ENCODE results near the gene CCDC142.

Gene CCDC142

GRCh38 chr2:74524005-74524404 lies 41.2 kb upstream of the CCDC142 start:
- Histone ChIP-seq H3K36me3 (ENCODE audit: insufficient read depth, low read length) (peaks cover 10% of the 10 kb centered on the region), H3K9me3 (ENCODE audit: control insufficient read depth, insufficient read depth, low read length) (no peaks in the 10 kb centered on the region), H3K4me1 (ENCODE audit: insufficient read depth, low read length) (peaks cover 16% of the 10 kb centered on the region), H3K9ac (ENCODE audit: low read depth, low read length) (no peak overlapping the region)

GRCh38 chr2:74522516-74522915 lies 39.7 kb upstream of the CCDC142 start:
- Histone ChIP-seq H3K9me3 (ENCODE audit: control insufficient read depth, insufficient read depth, low read length) (no peaks in the 10 kb centered on the region), H3K4me1 (ENCODE audit: insufficient read depth, low read length) (peaks cover 7% of the 10 kb centered on the region; the same call in 1 of the 2 replicates), H3K36me3 (ENCODE audit: insufficient read depth, low read length) (peaks cover 5% of the 10 kb centered on the region; the same call in 1 of the 2 replicates), H3K9ac (ENCODE audit: low read depth, low read length) (no peak overlapping the region)

GRCh38 chr2:74516650-74517049 lies 33.9 kb upstream of the CCDC142 start:
- H3K9me3 ChIP-seq (ENCODE audit: control insufficient read depth, insufficient read depth, low read length) = peaks cover 6% of the 10 kb centered on the region; the same call in 1 of the 2 replicates
- no peaks in the 10 kb centered on the region for H3K36me3 ChIP-seq (ENCODE audit: insufficient read depth, low read length)
- H3K4me1 ChIP-seq (ENCODE audit: insufficient read depth, low read length) = no peaks in the 10 kb centered on the region; the same call in 1 of the 2 replicates
- H3K9ac ChIP-seq (ENCODE audit: low read depth, low read length) = no peak overlapping the region

GRCh38 chr2:74515981-74516633 lies 33.3 kb upstream of the CCDC142 start:
- peak overlapping the region; percentile 37; the same call in 1 of the 2 replicates for H3K9ac ChIP-seq (ENCODE audit: low read depth, low read length)
- no peaks in the 10 kb centered on the region; the same call in 1 of the 2 replicates for H3K4me1 ChIP-seq (ENCODE audit: insufficient read depth, low read length)
- peaks cover 6% of the 10 kb centered on the region; the same call in 1 of the 2 replicates for H3K9me3 ChIP-seq (ENCODE audit: control insufficient read depth, insufficient read depth, low read length)
- no peaks in the 10 kb centered on the region for H3K36me3 ChIP-seq (ENCODE audit: insufficient read depth, low read length)

GRCh38 chr2:74515271-74515980 lies 32.6 kb upstream of the CCDC142 start:
- peak overlapping the region; percentile 37; the same call in 1 of the 2 replicates for H3K9ac ChIP-seq (ENCODE audit: low read depth, low read length)
- peaks cover 6% of the 10 kb centered on the region; the same call in 1 of the 2 replicates for H3K9me3 ChIP-seq (ENCODE audit: control insufficient read depth, insufficient read depth, low read length)
- H3K36me3 ChIP-seq (ENCODE audit: insufficient read depth, low read length) = no peaks in the 10 kb centered on the region
- no peaks in the 10 kb centered on the region; the same call in 1 of the 2 replicates for H3K4me1 ChIP-seq (ENCODE audit: insufficient read depth, low read length)

GRCh38 chr2:74514368-74515270 lies 31.8 kb upstream of the CCDC142 start, which contains the start of gene TLX2:
Gene TLX2 (plus strand): TSS chr2:74514450. CDS start chr2:74514807, 357 bp downstream.
- Histone ChIP-seq H3K9me3 (ENCODE audit: control insufficient read depth, insufficient read depth, low read length) (peaks cover 6% of the 10 kb centered on the region; the same call in 1 of the 2 replicates), H3K4me1 (ENCODE audit: insufficient read depth, low read length) (no peaks in the 10 kb centered on the region; the same call in 1 of the 2 replicates), H3K36me3 (ENCODE audit: insufficient read depth, low read length) (no peaks in the 10 kb centered on the region), H3K9ac (ENCODE audit: low read depth, low read length) (peak within 1 kb of the TSS; percentile 37; the same call in 1 of the 2 replicates)

- H3K9ac ChIP-seq (ENCODE audit: low read depth, low read length) = peak overlapping the region; percentile 37; the same call in 1 of the 2 replicates
- H3K4me1 ChIP-seq (ENCODE audit: insufficient read depth, low read length) = no peaks in the 10 kb centered on the region; the same call in none of the 2 replicates
- peaks cover 6% of the 10 kb centered on the region; the same call in 1 of the 2 replicates for H3K9me3 ChIP-seq (ENCODE audit: control insufficient read depth, insufficient read depth, low read length)
- no peaks in the 10 kb centered on the region for H3K36me3 ChIP-seq (ENCODE audit: insufficient read depth, low read length)
Observed at GRCh38 chr2:74513605-74514367, 31.0 kb upstream of the CCDC142 start.

GRCh38 chr2:74512744-74513604 lies 30.2 kb upstream of the CCDC142 start:
- no peaks in the 10 kb centered on the region; the same call in none of the 2 replicates for H3K4me1 ChIP-seq (ENCODE audit: insufficient read depth, low read length)
- peaks cover 6% of the 10 kb centered on the region; the same call in 1 of the 2 replicates for H3K9me3 ChIP-seq (ENCODE audit: control insufficient read depth, insufficient read depth, low read length)
- no peaks in the 10 kb centered on the region for H3K36me3 ChIP-seq (ENCODE audit: insufficient read depth, low read length)
- peak overlapping the region; percentile 37; the same call in 1 of the 2 replicates for H3K9ac ChIP-seq (ENCODE audit: low read depth, low read length)

- H3K9me3 ChIP-seq (ENCODE audit: control insufficient read depth, insufficient read depth, low read length) = no peaks in the 10 kb centered on the region
- H3K36me3 ChIP-seq (ENCODE audit: insufficient read depth, low read length) = no peaks in the 10 kb centered on the region
- no peaks in the 10 kb centered on the region; the same call in none of the 2 replicates for H3K4me1 ChIP-seq (ENCODE audit: insufficient read depth, low read length)
- no peak overlapping the region for H3K9ac ChIP-seq (ENCODE audit: low read depth, low read length)
Observed at GRCh38 chr2:74511104-74511989, 28.5 kb upstream of the CCDC142 start.

- Histone ChIP-seq H3K9me3 (ENCODE audit: control insufficient read depth, insufficient read depth, low read length) (no peaks in the 10 kb centered on the region), H3K4me1 (ENCODE audit: insufficient read depth, low read length) (no peaks in the 10 kb centered on the region; the same call in none of the 2 replicates), H3K36me3 (ENCODE audit: insufficient read depth, low read length) (0 out of 2 replicates have a peak, but pooled peaks cover 5% of the 10 kb centered on the region), H3K9ac (ENCODE audit: low read depth, low read length) (no peak overlapping the region)
Observed at GRCh38 chr2:74510272-74510671, 27.5 kb upstream of the CCDC142 start.

- Histone ChIP-seq H3K36me3 (ENCODE audit: insufficient read depth, low read length) (0 out of 2 replicates have a peak, but pooled peaks cover 5% of the 10 kb centered on the region), H3K4me1 (ENCODE audit: insufficient read depth, low read length) (no peaks in the 10 kb centered on the region; the same call in 1 of the 2 replicates), H3K9ac (ENCODE audit: low read depth, low read length) (peak overlapping the region; percentile 83), H3K9me3 (ENCODE audit: control insufficient read depth, insufficient read depth, low read length) (no peaks in the 10 kb centered on the region)
Observed at GRCh38 chr2:74507926-74508520, 25.2 kb upstream of the CCDC142 start.

All from ES-I3 (cell line).